ENCODE measurements around the gene MAPKAP1. TPM values are rescaled to one million over a fixed set of nuclear protein-coding genes. Genes with fewer than 3 reads are reported as not detected.

MAPKAP1 gene
- polyA plus RNA-seq, 1 donor (not counting 4 experiments of a cell fraction or from before 2014, with no cell fraction given) = 129 TPM

GRCh38 chr9:125532812-125533594 lies 174.0 kb downstream of the MAPKAP1 start:
- H3K4me1 ChIP-seq (ENCODE audit: control insufficient read depth, extremely low read depth, insufficient read depth, low read length) = peaks cover 23% of the 10 kb centered on the region
- H3K36me3 ChIP-seq (ENCODE audit: control insufficient read depth in 2 of 2, extremely low read depth in 1 of 2, insufficient read depth in 2 of 2, low read length in 2 of 2) = no peaks in the 10 kb centered on the region
- no peak overlapping the region for H3K9ac ChIP-seq (ENCODE audit: control insufficient read depth, extremely low read depth, insufficient read depth, low read length)
- TF ChIP-seq, protein P1, sequence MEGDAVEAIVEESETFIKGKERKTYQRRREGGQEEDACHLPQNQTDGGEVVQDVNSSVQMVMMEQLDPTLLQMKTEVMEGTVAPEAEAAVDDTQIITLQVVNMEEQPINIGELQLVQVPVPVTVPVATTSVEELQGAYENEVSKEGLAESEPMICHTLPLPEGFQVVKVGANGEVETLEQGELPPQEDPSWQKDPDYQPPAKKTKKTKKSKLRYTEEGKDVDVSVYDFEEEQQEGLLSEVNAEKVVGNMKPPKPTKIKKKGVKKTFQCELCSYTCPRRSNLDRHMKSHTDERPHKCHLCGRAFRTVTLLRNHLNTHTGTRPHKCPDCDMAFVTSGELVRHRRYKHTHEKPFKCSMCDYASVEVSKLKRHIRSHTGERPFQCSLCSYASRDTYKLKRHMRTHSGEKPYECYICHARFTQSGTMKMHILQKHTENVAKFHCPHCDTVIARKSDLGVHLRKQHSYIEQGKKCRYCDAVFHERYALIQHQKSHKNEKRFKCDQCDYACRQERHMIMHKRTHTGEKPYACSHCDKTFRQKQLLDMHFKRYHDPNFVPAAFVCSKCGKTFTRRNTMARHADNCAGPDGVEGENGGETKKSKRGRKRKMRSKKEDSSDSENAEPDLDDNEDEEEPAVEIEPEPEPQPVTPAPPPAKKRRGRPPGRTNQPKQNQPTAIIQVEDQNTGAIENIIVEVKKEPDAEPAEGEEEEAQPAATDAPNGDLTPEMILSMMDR (optimal IDR thresholded peaks at IDR 0.05 in 1 of 3, IDR thresholded peaks at IDR 0.05 in 1 of 3, conservative IDR thresholded peaks at IDR 0.05 in 1 of 3; ENCODE audit: extremely low read depth in 1 of 3, insufficient read depth in 2 of 3, low read length in 3 of 3) = no peak
- no peak for TF ChIP-seq EZH2 (IDR thresholded peaks at IDR 0.05; ENCODE audit: low read length)
- H4K20me1 ChIP-seq (ENCODE audit: control insufficient read depth, extremely low read depth, insufficient read depth, low read length) = no peaks in the 10 kb centered on the region
- FAIRE-seq = no peak
- no peaks in the 10 kb centered on the region for H3K27me3 ChIP-seq (ENCODE audit: control insufficient read depth, extremely low read depth, insufficient read depth, low read length)
- no peak overlapping the region for H2AFZ ChIP-seq (ENCODE audit: control insufficient read depth, low read length)
- no peak overlapping the region for H3K27ac ChIP-seq (ENCODE audit: control insufficient read depth, insufficient read depth, low read length)
- H3K79me2 ChIP-seq (ENCODE audit: control insufficient read depth, insufficient read depth, low read length) = peaks cover 7% of the 10 kb centered on the region
- H3K4me2 ChIP-seq (ENCODE audit: control insufficient read depth, extremely low read depth, insufficient read depth, low read depth, low read length) = no peak overlapping the region
- H3K9me1 ChIP-seq (ENCODE audit: control insufficient read depth, extremely low read depth, insufficient read depth, low read length) = no peaks in the 10 kb centered on the region
- H3K4me3 ChIP-seq (ENCODE audit: control insufficient read depth in 2 of 3, extremely low read depth in 1 of 3, insufficient read depth in 2 of 3, low read depth in 1 of 3, low read length in 3 of 3) = no peak overlapping the region
- DNase-seq (ENCODE audit: low read depth, low spot score) = no peak
- H3K9me3 ChIP-seq (ENCODE audit: control insufficient read depth, low read depth, low read length) = no peaks in the 10 kb centered on the region
- dilution Hi-C loops (cut with MboI; ENCODE audit: extremely low pct_ligation_motif_present, low sequenced_read_pairs) = no loop called here

- dilution Hi-C loops (cut with MboI; ENCODE audit: extremely low pct_ligation_motif_present, low sequenced_read_pairs) = no loop called here
- FAIRE-seq (no peak), DNase-seq (ENCODE audit: low read depth, low spot score) (no peak)
- Histone ChIP-seq H3K4me2 (ENCODE audit: control insufficient read depth, extremely low read depth, insufficient read depth, low read depth, low read length) (no peak overlapping the region), H3K27ac (ENCODE audit: control insufficient read depth, insufficient read depth, low read length) (no peak overlapping the region), H3K4me3 (ENCODE audit: control insufficient read depth in 2 of 3, extremely low read depth in 1 of 3, insufficient read depth in 2 of 3, low read depth in 1 of 3, low read length in 3 of 3) (no peak overlapping the region), H3K79me2 (ENCODE audit: control insufficient read depth, insufficient read depth, low read length) (peaks cover 5% of the 10 kb centered on the region), H3K36me3 (ENCODE audit: control insufficient read depth in 2 of 2, extremely low read depth in 1 of 2, insufficient read depth in 2 of 2, low read length in 2 of 2) (no peaks in the 10 kb centered on the region), H3K9ac (ENCODE audit: control insufficient read depth, extremely low read depth, insufficient read depth, low read length) (no peak overlapping the region), H3K4me1 (ENCODE audit: control insufficient read depth, extremely low read depth, insufficient read depth, low read length) (peaks cover 18% of the 10 kb centered on the region), H3K9me3 (ENCODE audit: control insufficient read depth, low read depth, low read length) (no peaks in the 10 kb centered on the region), H3K27me3 (ENCODE audit: control insufficient read depth, extremely low read depth, insufficient read depth, low read length) (no peaks in the 10 kb centered on the region), H4K20me1 (ENCODE audit: control insufficient read depth, extremely low read depth, insufficient read depth, low read length) (no peaks in the 10 kb centered on the region), H3K9me1 (ENCODE audit: control insufficient read depth, extremely low read depth, insufficient read depth, low read length) (no peaks in the 10 kb centered on the region), H2AFZ (ENCODE audit: control insufficient read depth, low read length) (no peak overlapping the region)
- TF ChIP-seq, protein P1 (optimal IDR thresholded peaks at IDR 0.05 in 1 of 3, IDR thresholded peaks at IDR 0.05 in 1 of 3, conservative IDR thresholded peaks at IDR 0.05 in 1 of 3; ENCODE audit: extremely low read depth in 1 of 3, insufficient read depth in 2 of 3, low read length in 3 of 3) = no peak
- TF ChIP-seq EZH2 (IDR thresholded peaks at IDR 0.05; ENCODE audit: low read length) = no peak
These were observed 174.6 kb downstream of the MAPKAP1 start for GRCh38 chr9:125532412-125532811.

Measured in keratinocyte (primary cell).